Measurements from ENCODE around the gene CCDC106. TPM values are rescaled to one million over a fixed set of nuclear protein-coding genes. Genes with fewer than 3 reads are reported as not detected.
A peak's percentile ranks its signal among the peaks of the same experiment; 100 is the strongest.

Gene CCDC106
- total RNA-seq, 1 experiment from 2014 or later = 21.1 TPM

DNA sequence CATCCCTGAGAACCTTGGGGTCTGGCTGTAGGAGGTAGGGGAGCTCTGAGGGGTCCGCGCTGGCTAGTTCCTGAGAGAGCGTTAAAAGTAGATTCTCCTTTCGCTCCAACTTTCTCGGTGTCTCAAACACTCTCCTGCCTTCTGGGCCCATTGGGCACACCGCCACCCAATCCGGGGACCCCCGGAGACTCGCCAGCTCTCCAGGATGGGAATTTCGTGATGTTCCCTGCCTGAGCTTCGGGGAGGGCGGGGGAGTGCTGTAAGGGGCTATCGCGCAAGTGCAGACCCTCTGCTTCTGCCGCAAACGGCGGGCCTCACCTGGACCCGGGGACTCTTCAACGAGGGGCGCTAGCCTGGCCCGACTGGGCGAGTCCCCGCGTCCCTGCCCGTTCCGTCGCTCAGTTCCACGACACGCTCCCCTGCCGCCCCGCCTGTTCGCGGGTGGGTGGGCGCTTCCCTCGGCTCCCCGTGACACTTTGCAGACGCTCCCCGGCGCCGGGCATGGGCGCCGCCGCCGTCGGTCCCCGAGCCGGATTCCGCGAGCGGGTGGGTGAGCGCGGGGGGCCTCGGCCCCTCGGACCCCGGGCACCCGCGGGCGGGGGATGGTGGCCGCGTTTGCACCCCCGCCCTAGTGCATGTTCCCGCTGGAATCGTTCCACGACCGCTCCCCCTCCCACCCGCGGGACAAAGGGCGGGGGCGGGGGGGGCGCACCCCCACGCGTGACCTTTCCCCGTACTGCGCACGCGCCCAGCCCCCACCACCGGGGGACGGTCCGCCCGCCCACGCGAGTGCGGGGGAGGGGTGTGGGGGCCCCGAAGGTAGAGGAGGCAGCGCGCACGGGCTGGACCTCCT is at the start of gene CCDC106 (continued):
- TF ChIP-seq, protein P1, sequence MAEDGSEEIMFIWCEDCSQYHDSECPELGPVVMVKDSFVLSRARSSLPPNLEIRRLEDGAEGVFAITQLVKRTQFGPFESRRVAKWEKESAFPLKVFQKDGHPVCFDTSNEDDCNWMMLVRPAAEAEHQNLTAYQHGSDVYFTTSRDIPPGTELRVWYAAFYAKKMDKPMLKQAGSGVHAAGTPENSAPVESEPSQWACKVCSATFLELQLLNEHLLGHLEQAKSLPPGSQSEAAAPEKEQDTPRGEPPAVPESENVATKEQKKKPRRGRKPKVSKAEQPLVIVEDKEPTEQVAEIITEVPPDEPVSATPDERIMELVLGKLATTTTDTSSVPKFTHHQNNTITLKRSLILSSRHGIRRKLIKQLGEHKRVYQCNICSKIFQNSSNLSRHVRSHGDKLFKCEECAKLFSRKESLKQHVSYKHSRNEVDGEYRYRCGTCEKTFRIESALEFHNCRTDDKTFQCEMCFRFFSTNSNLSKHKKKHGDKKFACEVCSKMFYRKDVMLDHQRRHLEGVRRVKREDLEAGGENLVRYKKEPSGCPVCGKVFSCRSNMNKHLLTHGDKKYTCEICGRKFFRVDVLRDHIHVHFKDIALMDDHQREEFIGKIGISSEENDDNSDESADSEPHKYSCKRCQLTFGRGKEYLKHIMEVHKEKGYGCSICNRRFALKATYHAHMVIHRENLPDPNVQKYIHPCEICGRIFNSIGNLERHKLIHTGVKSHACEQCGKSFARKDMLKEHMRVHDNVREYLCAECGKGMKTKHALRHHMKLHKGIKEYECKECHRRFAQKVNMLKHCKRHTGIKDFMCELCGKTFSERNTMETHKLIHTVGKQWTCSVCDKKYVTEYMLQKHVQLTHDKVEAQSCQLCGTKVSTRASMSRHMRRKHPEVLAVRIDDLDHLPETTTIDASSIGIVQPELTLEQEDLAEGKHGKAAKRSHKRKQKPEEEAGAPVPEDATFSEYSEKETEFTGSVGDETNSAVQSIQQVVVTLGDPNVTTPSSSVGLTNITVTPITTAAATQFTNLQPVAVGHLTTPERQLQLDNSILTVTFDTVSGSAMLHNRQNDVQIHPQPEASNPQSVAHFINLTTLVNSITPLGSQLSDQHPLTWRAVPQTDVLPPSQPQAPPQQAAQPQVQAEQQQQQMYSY (CRISPR knock-in tag; IDR thresholded peaks at IDR 0.05) = peak; percentile 20; the same call in 1 of the 2 replicates
- peak; percentile 39; the same call in 1 of the 2 replicates for TF ChIP-seq RELA (CRISPR knock-in tag; IDR thresholded peaks at IDR 0.05; ENCODE audit: borderline replicate concordance)
- TF ChIP-seq ZNF121 (CRISPR knock-in tag; IDR thresholded peaks at IDR 0.05) = 0 out of 2 replicates have a peak, but pooled peaks have one; percentile 17
- no peak for TF ChIP-seq JAZF1 (CRISPR knock-in tag; IDR thresholded peaks at IDR 0.05)
- 0 out of 2 replicates have a peak, but pooled peaks have one; percentile 59 for TF ChIP-seq ELF4 (CRISPR knock-in tag; IDR thresholded peaks at IDR 0.05; ENCODE audit: low read depth)
- TF ChIP-seq NFYB (CRISPR knock-in tag; conservative IDR thresholded peaks at IDR 0.05; ENCODE audit: low read depth) = no peak
- TF ChIP-seq ZNF232 (CRISPR knock-in tag; IDR thresholded peaks at IDR 0.05) = no peak
- TF ChIP-seq ZNF219 (CRISPR knock-in tag; IDR thresholded peaks at IDR 0.05; ENCODE audit: borderline replicate concordance) = 0 out of 2 replicates have a peak, but pooled peaks have one; percentile 19
- no peak for TF ChIP-seq FOXK1 (CRISPR knock-in tag; IDR thresholded peaks at IDR 0.05)
- TF ChIP-seq, protein P2, sequence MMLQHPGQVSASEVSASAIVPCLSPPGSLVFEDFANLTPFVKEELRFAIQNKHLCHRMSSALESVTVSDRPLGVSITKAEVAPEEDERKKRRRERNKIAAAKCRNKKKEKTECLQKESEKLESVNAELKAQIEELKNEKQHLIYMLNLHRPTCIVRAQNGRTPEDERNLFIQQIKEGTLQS (CRISPR knock-in tag; conservative IDR thresholded peaks at IDR 0.05) = no peak
- TF ChIP-seq, protein P3, sequence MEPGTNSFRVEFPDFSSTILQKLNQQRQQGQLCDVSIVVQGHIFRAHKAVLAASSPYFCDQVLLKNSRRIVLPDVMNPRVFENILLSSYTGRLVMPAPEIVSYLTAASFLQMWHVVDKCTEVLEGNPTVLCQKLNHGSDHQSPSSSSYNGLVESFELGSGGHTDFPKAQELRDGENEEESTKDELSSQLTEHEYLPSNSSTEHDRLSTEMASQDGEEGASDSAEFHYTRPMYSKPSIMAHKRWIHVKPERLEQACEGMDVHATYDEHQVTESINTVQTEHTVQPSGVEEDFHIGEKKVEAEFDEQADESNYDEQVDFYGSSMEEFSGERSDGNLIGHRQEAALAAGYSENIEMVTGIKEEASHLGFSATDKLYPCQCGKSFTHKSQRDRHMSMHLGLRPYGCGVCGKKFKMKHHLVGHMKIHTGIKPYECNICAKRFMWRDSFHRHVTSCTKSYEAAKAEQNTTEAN (CRISPR knock-in tag; IDR thresholded peaks at IDR 0.05) = peak; percentile 62; the same call in 1 of the 2 replicates
- no peak for TF ChIP-seq ZBTB21 (CRISPR knock-in tag; IDR thresholded peaks at IDR 0.05; ENCODE audit: borderline replicate concordance)
- peak; percentile 74 for TF ChIP-seq SP1 (CRISPR knock-in tag; conservative IDR thresholded peaks at IDR 0.05)
- TF ChIP-seq, protein P4, sequence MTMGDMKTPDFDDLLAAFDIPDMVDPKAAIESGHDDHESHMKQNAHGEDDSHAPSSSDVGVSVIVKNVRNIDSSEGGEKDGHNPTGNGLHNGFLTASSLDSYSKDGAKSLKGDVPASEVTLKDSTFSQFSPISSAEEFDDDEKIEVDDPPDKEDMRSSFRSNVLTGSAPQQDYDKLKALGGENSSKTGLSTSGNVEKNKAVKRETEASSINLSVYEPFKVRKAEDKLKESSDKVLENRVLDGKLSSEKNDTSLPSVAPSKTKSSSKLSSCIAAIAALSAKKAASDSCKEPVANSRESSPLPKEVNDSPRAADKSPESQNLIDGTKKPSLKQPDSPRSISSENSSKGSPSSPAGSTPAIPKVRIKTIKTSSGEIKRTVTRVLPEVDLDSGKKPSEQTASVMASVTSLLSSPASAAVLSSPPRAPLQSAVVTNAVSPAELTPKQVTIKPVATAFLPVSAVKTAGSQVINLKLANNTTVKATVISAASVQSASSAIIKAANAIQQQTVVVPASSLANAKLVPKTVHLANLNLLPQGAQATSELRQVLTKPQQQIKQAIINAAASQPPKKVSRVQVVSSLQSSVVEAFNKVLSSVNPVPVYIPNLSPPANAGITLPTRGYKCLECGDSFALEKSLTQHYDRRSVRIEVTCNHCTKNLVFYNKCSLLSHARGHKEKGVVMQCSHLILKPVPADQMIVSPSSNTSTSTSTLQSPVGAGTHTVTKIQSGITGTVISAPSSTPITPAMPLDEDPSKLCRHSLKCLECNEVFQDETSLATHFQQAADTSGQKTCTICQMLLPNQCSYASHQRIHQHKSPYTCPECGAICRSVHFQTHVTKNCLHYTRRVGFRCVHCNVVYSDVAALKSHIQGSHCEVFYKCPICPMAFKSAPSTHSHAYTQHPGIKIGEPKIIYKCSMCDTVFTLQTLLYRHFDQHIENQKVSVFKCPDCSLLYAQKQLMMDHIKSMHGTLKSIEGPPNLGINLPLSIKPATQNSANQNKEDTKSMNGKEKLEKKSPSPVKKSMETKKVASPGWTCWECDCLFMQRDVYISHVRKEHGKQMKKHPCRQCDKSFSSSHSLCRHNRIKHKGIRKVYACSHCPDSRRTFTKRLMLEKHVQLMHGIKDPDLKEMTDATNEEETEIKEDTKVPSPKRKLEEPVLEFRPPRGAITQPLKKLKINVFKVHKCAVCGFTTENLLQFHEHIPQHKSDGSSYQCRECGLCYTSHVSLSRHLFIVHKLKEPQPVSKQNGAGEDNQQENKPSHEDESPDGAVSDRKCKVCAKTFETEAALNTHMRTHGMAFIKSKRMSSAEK (CRISPR knock-in tag; IDR thresholded peaks at IDR 0.05; ENCODE audit: borderline replicate concordance) = no peak
- TF ChIP-seq ZNF396 (CRISPR knock-in tag; IDR thresholded peaks at IDR 0.05; ENCODE audit: borderline replicate concordance) = no peak
- TF ChIP-seq, protein P5, sequence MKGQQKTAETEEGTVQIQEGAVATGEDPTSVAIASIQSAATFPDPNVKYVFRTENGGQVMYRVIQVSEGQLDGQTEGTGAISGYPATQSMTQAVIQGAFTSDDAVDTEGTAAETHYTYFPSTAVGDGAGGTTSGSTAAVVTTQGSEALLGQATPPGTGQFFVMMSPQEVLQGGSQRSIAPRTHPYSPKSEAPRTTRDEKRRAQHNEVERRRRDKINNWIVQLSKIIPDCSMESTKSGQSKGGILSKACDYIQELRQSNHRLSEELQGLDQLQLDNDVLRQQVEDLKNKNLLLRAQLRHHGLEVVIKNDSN (CRISPR knock-in tag; IDR thresholded peaks at IDR 0.05) = no peak
- TF ChIP-seq OVOL2 (CRISPR knock-in tag; IDR thresholded peaks at IDR 0.05; ENCODE audit: borderline replicate concordance) = no peak
- 0 out of 2 replicates have a peak, but pooled peaks have one; percentile 53 for TF ChIP-seq ZNF416 (CRISPR knock-in tag; IDR thresholded peaks at IDR 0.05)
- TF ChIP-seq NR3C1 (CRISPR knock-in tag; conservative IDR thresholded peaks at IDR 0.05; ENCODE audit: low read depth) = no peak
- no peak for TF ChIP-seq NFATC4 (CRISPR knock-in tag; IDR thresholded peaks at IDR 0.05)
- TF ChIP-seq KAT7 (CRISPR knock-in tag; IDR thresholded peaks at IDR 0.05; ENCODE audit: borderline replicate concordance) = 0 out of 2 replicates have a peak, but pooled peaks have one; percentile 26
- no peak for TF ChIP-seq NR2C2 (CRISPR knock-in tag; IDR thresholded peaks at IDR 0.05)
- no peak for TF ChIP-seq RORB (CRISPR knock-in tag; IDR thresholded peaks at IDR 0.05)
- TF ChIP-seq, protein P6, sequence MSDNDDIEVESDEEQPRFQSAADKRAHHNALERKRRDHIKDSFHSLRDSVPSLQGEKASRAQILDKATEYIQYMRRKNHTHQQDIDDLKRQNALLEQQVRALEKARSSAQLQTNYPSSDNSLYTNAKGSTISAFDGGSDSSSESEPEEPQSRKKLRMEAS (CRISPR knock-in tag; IDR thresholded peaks at IDR 0.05) = peak; percentile 64; the same call in 1 of the 2 replicates
- no peak for TF ChIP-seq ATF1 (CRISPR knock-in tag; IDR thresholded peaks at IDR 0.05)

Measured in WTC11 (cell line).